AG04449 (cell line): ENCODE data around the gene KCNH6.

Experiments
- CTCF ChIA-PET: fragments of 350-600 bp; formaldehyde crosslinking; extraction: SDS; loops from one replicate; lab custom pipeline; 2021; ENCODE audit warnings: antibody characterized with exemption; lab: Yijun Ruan, JAX
- POLR2A ChIA-PET: fragments of 400-600, 350-600 bp; formaldehyde crosslinking; extraction: SDS; loops from one replicate; lab custom pipeline; 2020; ENCODE audit warnings: antibody characterized with exemption, inconsistent platforms; lab: Yijun Ruan, JAX
- DNase-seq: peaks from one replicate; pipeline ENCODE4 v3.0.0-alpha.2; 2010; ENCODE audit warnings: low read depth, low spot score
- H3K4me3 ChIP-seq: 2 replicates; pipeline ENCODE4 v1.5.1; 2011; ENCODE audit warnings: low read depth, mild to moderate bottlenecking, control low read depth, low read length
- CTCF ChIP-seq: IDR thresholded peaks from one replicate; pipeline ENCODE4 v1.5.1; 2011; ENCODE audit warnings: mild to moderate bottlenecking, moderate library complexity, low read length, control low read depth, inconsistent platforms; ENCODE audit not compliant: insufficient read depth; ENCODE audit errors: missing control alignments

KCNH6 gene

DNA sequence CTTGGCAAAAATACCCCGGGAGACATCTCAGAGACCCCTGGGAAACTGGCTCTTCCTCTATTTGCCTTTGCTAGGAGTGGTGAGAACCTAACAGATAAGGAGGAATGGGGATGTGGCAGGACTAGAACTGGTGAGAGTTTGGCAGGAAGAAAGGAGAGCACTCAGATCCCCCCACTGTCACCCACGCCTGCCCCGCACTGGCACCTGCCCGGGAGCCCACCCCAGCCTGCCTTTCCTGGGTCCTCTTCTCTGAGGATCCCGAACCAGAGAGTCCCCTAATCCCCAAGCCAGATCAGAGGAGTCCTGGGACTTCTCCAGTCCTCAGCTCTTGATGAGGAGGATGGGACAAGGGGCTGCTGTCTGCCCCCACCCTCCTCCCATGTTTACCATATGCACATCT is 3.7 kb downstream of the KCNH6 start:
- ChIA-PET CTCF (interaction anchor here (1.3 kb wide), 1 partner anchor 16 kb away, joined by 3 read pairs; no protein-coding TSS in a partner anchor), POLR2A (interaction anchor here (0.6 kb wide), 1 partner anchor 20 kb away, joined by 3 read pairs; no protein-coding TSS in a partner anchor)
- no peak overlapping the region for H3K4me3 ChIP-seq
- no peak for DNase-seq
- TF ChIP-seq CTCF, result no peak

GRCh38 chr17:63528183-63528582 is 5.0 kb downstream of the KCNH6 start:
- no peak for DNase-seq
- no peak overlapping the region for H3K4me3 ChIP-seq
- POLR2A ChIA-PET, result no interaction called here
- CTCF ChIA-PET, result interaction anchor here (1.0 kb wide), 1 partner anchor 84 kb away, joined by 3 read pairs; no protein-coding TSS in a partner anchor
- TF ChIP-seq CTCF, result no peak

GRCh38 chr17:63529711-63530556 is 6.8 kb downstream of the KCNH6 start:
- DNase-seq, result no peak
- no peak overlapping the region for H3K4me3 ChIP-seq
- ChIA-PET CTCF (interaction anchor here (0.9 to 2.4 kb wide), 4 partner anchors 9 to 82 kb away, joined by 3 to 5 read pairs (median 4); no protein-coding TSS in a partner anchor), POLR2A (no interaction called here)
- TF ChIP-seq CTCF, result no peak

DNA sequence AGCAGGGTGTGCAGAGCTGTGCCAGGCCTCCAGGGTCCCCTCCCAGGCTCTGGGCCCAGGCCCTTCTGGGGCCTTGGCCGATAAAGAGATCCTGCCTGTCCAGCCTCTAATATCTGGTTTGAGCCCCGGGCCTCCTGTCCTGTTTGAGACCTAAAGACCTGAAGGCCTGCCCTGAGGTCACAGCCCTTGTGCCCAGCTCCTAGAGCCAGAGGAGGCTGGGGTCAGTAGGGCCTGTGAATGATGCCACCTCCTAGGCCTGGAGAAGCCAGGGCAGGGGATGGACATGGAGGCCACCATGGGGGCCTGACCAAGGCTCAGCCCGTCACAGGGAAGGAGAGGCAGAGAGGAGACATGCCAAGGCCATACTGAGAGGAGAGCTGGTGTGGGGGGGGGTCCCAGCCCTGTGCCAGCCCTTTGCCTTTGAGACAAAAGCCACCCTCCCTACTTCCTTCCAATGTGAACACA is 7.4 kb downstream of the KCNH6 start:
- no peak for DNase-seq
- ChIA-PET CTCF (interaction anchor here (0.9 to 2.4 kb wide), 4 partner anchors 8 to 82 kb away, joined by 3 to 5 read pairs (median 4); no protein-coding TSS in a partner anchor), POLR2A (no interaction called here)
- no peak overlapping the region for H3K4me3 ChIP-seq
- no peak for TF ChIP-seq CTCF

- ChIA-PET CTCF (interaction anchor here (0.9 to 2.4 kb wide), 3 partner anchors 8 to 81 kb away, joined by 3 to 5 read pairs (median 5); no protein-coding TSS in a partner anchor), POLR2A (no interaction called here)
- TF ChIP-seq CTCF, result no peak
Observed at GRCh38 chr17:63531022-63531965, 8.1 kb downstream of the KCNH6 start.

More at GRCh38 chr17:63531022-63531965, 8.1 kb downstream of the KCNH6 start:
- no peak overlapping the region for H3K4me3 ChIP-seq
- DNase-seq, result no peak
